Measurements from ENCODE around the gene CCDC183.
"Not testable (repeated sequence)": the region's sequence is repeated elsewhere in the genome, so short reads cannot be mapped to it uniquely, and the experiment has no call there.

The CCDC183 gene

DNA sequence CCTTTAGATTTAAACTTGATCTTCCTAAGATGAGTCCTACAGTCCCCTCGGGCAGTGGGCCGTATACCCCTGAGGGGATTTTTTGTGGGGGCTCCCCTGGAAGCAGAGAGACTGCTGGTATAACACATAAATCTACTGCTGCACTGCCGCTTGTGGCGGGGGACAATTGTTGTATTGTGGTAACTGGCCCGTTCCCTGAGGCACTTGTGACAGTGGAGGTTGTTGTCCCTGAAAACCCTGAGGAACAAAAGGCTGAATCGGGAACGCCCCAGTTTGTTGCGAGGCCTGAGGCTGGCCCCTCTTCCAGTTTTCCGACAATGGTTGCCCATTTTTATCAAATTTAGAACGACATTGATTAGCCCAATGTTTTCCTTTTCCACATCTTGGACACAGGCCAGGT, 9.7 kb upstream of the CCDC183 start:
- Histone ChIP-seq H3K4me3 (ENCODE audit: low read depth, low read length) (no peak overlapping the region), H3K9ac (ENCODE audit: low read depth, low read length) (no peak overlapping the region), H3K9me3 (ENCODE audit: control insufficient read depth, insufficient read depth, low read length) (no peaks in the 10 kb centered on the region), H3K36me3 (ENCODE audit: control insufficient read depth, insufficient read depth, low read length) (no peaks in the 10 kb centered on the region), H3K27ac (ENCODE audit: low read depth, low read length) (no peak overlapping the region), H3K4me1 (ENCODE audit: control insufficient read depth, insufficient read depth, low read length) (peaks cover 5% of the 10 kb centered on the region), H3K27me3 (ENCODE audit: control insufficient read depth, insufficient read depth, low read length) (no peaks in the 10 kb centered on the region)

DNA sequence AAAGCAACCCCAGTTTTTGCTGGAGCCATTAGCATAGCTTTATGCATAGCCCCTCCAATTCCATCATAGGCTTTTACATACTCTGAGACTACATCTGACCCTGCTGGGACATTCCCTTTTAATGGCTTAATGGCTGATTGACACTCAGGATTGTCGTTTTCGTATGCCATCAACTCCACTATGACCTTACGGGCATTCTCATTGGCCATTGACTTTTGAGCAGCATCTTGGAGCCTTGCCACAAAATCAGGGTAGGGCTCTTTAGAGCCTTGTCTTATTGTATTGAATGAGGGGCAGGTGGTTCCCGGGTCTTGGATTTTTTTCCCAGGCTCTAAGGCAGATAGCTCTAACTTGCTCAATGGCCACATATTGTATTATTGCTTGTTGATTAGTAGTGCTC, 9.2 kb upstream of the CCDC183 start:
- not testable (repeated sequence) for H3K4me1 ChIP-seq (ENCODE audit: control insufficient read depth, insufficient read depth, low read length); H3K27ac ChIP-seq (ENCODE audit: low read depth, low read length); H3K27me3 ChIP-seq (ENCODE audit: control insufficient read depth, insufficient read depth, low read length); H3K9me3 ChIP-seq (ENCODE audit: control insufficient read depth, insufficient read depth, low read length); H3K4me3 ChIP-seq (ENCODE audit: low read depth, low read length); H3K36me3 ChIP-seq (ENCODE audit: control insufficient read depth, insufficient read depth, low read length); H3K9ac ChIP-seq (ENCODE audit: low read depth, low read length)

DNA sequence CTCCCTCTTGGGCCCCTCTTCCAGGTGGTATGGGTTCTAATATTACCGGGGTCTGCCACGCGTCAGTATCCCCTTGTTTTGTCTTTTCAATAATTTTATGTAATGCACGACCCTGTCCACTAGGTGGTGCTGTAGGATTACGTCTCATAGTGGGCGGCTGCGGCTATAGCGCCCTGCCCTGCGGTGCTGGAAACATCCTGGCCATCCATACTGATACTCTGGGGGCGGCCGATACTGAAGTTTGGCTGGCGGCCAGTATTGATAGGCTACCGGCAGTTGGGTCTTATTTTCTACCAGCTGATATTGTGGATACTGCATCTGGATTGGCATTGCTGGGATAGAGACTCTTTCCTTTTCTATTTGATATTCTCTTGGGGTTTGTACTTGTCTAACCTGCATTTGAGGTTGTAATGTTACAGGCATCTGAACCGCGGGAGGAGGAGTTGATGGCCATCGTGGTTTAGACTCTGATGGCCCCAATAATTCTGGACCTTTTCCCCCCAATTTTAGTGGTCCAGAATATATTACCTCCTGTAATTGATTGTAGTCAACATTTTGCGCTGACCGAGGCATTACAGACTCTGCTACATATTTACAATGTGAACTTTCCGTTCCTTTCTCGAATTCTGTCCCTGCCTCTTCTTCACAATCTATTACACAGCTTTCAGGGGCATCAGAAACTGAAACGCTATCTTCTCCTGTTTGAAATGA, 8.3 kb upstream of the CCDC183 start:
- H3K36me3 ChIP-seq (ENCODE audit: control insufficient read depth, insufficient read depth, low read length): peaks cover 4% of the 10 kb centered on the region; the same call in 1 of the 2 replicates
- H3K27ac ChIP-seq (ENCODE audit: low read depth, low read length): peak overlapping the region; percentile 84
- H3K9ac ChIP-seq (ENCODE audit: low read depth, low read length): no peak overlapping the region
- no peak overlapping the region for H3K4me3 ChIP-seq (ENCODE audit: low read depth, low read length)
- no peaks in the 10 kb centered on the region for H3K9me3 ChIP-seq (ENCODE audit: control insufficient read depth, insufficient read depth, low read length)
- no peaks in the 10 kb centered on the region for H3K27me3 ChIP-seq (ENCODE audit: control insufficient read depth, insufficient read depth, low read length)
- H3K4me1 ChIP-seq (ENCODE audit: control insufficient read depth, insufficient read depth, low read length): peaks cover 5% of the 10 kb centered on the region

DNA sequence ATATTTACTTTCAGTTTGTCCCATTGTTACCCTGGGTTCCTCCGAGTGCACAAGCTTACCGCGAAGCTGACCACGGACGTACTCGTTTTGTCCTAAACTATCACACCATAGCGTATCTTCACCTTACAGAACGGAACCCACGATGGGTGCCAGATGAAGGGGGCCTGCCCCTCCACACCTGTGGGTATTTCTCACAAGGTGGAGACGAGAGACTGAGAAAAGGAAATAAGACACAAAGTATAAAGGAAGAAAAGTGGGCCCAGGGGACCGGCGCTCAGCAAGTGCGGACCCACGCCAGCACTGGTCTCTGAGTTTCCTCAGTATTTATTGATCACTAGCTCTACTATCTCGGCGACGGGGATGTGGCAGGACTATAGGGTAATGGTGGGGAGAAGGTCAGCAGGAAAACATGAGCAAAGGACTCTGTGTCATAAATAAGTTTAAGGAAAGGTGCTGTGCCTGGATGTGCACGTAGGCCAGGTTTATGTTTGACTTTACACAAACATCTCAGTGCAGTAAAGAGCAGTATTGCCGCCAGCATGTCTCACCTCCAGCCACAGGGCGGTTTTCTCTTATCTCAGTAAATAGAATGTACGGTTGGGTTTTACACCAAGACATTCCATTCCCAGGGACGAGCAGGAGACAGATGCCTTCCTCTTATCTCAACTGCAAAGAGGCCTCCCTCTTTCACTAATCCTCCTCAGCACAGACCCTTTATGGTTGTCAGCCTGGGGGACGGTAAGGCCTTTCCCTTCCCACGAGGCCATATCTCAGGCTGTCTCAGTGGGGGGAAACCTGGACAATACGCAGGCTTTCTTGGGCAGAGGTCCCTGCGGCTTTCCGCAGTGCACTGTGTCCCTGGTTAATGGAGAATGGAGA, 7.3 kb upstream of the CCDC183 start:
- H3K4me1 ChIP-seq (ENCODE audit: control insufficient read depth, insufficient read depth, low read length); H3K9ac ChIP-seq (ENCODE audit: low read depth, low read length); H3K4me3 ChIP-seq (ENCODE audit: low read depth, low read length); H3K27me3 ChIP-seq (ENCODE audit: control insufficient read depth, insufficient read depth, low read length); H3K9me3 ChIP-seq (ENCODE audit: control insufficient read depth, insufficient read depth, low read length): not testable (repeated sequence)
- peaks cover 14% of the 10 kb centered on the region; the same call in 1 of the 2 replicates for H3K36me3 ChIP-seq (ENCODE audit: control insufficient read depth, insufficient read depth, low read length)
- peak overlapping the region; percentile 88 for H3K27ac ChIP-seq (ENCODE audit: low read depth, low read length)

DNA sequence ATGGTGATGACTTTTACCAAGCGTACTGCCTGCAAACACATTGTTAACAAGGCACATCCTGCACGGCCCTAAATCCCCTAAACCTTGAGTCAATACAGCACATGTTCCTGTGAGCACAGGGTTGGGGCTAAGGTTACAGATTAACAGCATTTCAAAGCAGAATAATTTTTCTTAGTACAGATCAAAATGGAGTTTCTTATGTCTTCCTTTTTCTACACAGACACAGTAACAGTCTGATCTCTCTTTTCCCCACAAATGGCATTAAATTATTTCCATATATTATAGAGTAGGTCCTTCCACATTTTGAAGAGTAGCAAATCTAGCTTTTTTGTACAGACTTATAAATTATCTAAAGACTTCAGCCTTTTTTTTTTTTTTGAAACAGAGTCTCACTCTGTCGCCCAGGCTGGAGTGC, 6.6 kb upstream of the CCDC183 start:
- peaks cover 5% of the 10 kb centered on the region for H3K4me1 ChIP-seq (ENCODE audit: control insufficient read depth, insufficient read depth, low read length)
- H3K4me3 ChIP-seq (ENCODE audit: low read depth, low read length): no peak overlapping the region
- peaks cover 14% of the 10 kb centered on the region; the same call in 1 of the 2 replicates for H3K36me3 ChIP-seq (ENCODE audit: control insufficient read depth, insufficient read depth, low read length)
- H3K9ac ChIP-seq (ENCODE audit: low read depth, low read length): no peak overlapping the region
- no peaks in the 10 kb centered on the region for H3K27me3 ChIP-seq (ENCODE audit: control insufficient read depth, insufficient read depth, low read length)
- peak overlapping the region; percentile 88 for H3K27ac ChIP-seq (ENCODE audit: low read depth, low read length)
- H3K9me3 ChIP-seq (ENCODE audit: control insufficient read depth, insufficient read depth, low read length): no peaks in the 10 kb centered on the region

DNA sequence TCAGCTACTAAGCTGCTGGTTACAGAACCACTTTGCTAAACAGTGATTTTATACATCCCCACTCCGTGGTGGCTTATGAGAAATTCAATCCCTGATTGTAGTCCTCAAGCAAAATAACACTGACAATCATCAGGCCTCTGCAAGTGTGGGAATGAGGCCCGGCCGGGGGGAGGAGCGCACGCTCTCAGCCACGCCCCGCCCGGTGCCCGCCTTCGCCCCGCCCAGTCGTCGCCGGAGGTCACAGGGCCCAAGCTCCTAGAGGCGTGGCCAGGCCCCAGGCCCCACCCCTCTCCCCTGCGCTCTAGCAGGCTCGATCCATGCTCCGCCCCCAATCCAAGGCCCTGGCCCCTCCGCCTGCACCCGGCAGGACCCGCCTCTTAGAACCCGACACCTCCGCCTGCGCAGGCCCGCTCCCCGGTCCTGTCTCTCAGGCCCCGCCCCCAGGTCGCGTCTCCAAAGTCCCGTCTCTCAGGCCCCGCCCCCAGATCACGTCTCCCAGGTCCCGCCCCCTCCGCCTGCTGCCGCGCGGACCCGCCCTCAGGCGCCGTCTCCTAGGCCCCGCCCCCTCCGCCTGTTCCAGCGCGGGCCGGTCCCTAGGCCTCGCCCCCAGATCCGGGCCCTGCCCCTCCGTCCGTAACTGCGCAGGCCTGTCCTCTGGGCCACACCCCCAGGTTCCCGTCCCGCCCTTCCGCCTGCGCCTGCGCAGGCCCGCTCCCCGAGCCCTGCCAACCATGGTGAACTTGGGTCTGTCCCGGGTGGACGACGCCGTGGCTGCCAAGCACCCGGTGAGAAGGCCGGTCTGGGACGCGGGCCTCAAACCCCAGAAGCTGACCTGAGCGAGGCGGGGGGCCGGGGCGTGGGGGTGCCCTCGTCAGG, 5.3 kb upstream of the CCDC183 start, which contains the start of gene TMEM141:
Gene TMEM141 (plus strand): TSS at position 705 of the 876 bp plus-strand sequence. CDS start 27 bp downstream, at position 732.
- H3K4me1 ChIP-seq (ENCODE audit: control insufficient read depth, insufficient read depth, low read length): peaks cover 5% of the 10 kb centered on the region
- H3K4me3 ChIP-seq (ENCODE audit: low read depth, low read length): peak within 1 kb of the TSS; percentile 84
- H3K27ac ChIP-seq (ENCODE audit: low read depth, low read length): peak within 1 kb of the TSS; percentile 88
- no peaks in the 10 kb centered on the region for H3K9me3 ChIP-seq (ENCODE audit: control insufficient read depth, insufficient read depth, low read length)
- H3K9ac ChIP-seq (ENCODE audit: low read depth, low read length): peak within 1 kb of the TSS; percentile 50; the same call in 1 of the 2 replicates
- no peaks in the 10 kb centered on the region for H3K27me3 ChIP-seq (ENCODE audit: control insufficient read depth, insufficient read depth, low read length)
- peaks cover 14% of the 10 kb centered on the region; the same call in 1 of the 2 replicates for H3K36me3 ChIP-seq (ENCODE audit: control insufficient read depth, insufficient read depth, low read length)

DNA sequence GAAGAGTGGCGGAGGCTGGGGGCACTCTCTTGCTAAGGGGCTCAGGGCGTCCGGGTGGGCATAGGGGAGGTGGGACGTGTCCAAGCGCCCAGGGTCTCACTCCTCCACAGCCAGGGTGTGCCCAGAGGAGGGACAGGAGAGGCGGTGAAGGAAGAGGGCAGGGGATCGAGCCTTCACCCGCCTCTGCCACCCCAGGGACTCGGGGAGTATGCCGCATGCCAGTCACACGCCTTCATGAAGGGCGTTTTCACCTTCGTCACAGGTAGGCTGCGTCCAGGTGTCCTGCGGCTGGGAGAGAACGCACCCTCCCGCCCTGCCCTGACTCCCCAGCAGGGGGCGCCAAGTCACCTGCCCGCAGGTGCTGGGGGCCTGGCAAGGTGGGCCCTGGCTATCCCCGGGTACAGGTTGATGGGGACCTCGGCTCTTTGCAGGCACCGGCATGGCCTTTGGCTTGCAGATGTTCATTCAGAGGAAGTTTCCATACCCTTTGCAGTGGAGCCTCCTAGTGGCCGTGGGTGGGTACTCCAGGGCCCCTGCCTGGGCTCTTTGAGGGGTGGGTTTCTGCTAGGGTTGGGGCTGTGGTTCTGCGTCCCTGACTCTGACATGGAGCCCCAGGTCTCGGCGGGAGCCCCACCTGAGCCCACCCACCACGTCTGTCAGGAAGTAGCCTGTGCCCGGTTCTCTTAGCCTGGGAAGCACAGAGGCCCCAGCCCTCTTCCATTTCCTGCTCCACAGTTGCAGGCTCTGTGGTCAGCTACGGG, 4.4 kb upstream of the CCDC183 start:
- Histone ChIP-seq H3K9me3 (ENCODE audit: control insufficient read depth, insufficient read depth, low read length) (no peaks in the 10 kb centered on the region), H3K4me3 (ENCODE audit: low read depth, low read length) (peak overlapping the region; percentile 84), H3K4me1 (ENCODE audit: control insufficient read depth, insufficient read depth, low read length) (peaks cover 5% of the 10 kb centered on the region), H3K9ac (ENCODE audit: low read depth, low read length) (peak overlapping the region; percentile 50; the same call in 1 of the 2 replicates), H3K36me3 (ENCODE audit: control insufficient read depth, insufficient read depth, low read length) (peaks cover 14% of the 10 kb centered on the region; the same call in 1 of the 2 replicates), H3K27me3 (ENCODE audit: control insufficient read depth, insufficient read depth, low read length) (no peaks in the 10 kb centered on the region), H3K27ac (ENCODE audit: low read depth, low read length) (peak overlapping the region; percentile 78)

DNA sequence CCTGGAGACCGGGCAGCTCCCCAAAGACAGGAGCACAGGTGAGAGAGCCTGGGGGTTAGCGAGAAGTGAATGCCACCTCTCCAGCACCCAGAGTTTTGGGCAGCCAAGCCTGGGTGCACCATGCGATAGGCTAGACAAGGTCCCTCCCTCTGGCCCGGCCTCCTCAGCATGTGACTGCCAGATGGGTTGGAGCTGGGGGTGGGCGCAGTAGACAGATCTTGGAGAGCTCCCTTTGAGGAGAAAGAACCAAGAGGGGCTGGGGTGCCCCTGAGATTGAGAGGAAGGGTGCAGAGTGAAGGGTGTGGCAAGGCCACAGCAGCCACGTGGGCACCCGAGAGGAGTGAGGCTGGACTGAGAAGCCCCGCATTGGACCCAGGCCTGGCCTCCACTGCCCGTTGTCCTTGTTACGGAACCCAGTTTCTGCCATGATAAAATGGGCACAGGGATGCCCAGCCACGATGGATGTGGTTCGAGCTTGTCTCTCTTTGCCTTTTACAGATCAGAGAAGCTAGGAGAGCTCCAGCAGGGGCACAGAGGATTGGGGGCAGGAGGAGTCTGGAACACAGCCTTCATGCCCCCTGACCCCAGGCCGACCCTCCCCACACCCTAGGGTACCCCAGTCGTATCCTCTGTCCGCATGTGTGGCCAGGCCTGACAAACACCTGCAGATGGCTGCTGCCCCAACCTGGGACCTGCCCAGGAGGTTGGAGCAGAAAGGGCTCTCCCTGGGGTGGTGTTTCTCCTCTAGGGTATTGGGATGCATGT, 3.6 kb upstream of the CCDC183 start:
- Histone ChIP-seq H3K9me3 (ENCODE audit: control insufficient read depth, insufficient read depth, low read length) (no peaks in the 10 kb centered on the region), H3K27ac (ENCODE audit: low read depth, low read length) (peak overlapping the region; percentile 39), H3K9ac (ENCODE audit: low read depth, low read length) (no peak overlapping the region), H3K4me3 (ENCODE audit: low read depth, low read length) (peak overlapping the region; percentile 84; the same call in 1 of the 2 replicates), H3K4me1 (ENCODE audit: control insufficient read depth, insufficient read depth, low read length) (peaks cover 5% of the 10 kb centered on the region), H3K27me3 (ENCODE audit: control insufficient read depth, insufficient read depth, low read length) (no peaks in the 10 kb centered on the region), H3K36me3 (ENCODE audit: control insufficient read depth, insufficient read depth, low read length) (peaks cover 14% of the 10 kb centered on the region; the same call in 1 of the 2 replicates)

DNA sequence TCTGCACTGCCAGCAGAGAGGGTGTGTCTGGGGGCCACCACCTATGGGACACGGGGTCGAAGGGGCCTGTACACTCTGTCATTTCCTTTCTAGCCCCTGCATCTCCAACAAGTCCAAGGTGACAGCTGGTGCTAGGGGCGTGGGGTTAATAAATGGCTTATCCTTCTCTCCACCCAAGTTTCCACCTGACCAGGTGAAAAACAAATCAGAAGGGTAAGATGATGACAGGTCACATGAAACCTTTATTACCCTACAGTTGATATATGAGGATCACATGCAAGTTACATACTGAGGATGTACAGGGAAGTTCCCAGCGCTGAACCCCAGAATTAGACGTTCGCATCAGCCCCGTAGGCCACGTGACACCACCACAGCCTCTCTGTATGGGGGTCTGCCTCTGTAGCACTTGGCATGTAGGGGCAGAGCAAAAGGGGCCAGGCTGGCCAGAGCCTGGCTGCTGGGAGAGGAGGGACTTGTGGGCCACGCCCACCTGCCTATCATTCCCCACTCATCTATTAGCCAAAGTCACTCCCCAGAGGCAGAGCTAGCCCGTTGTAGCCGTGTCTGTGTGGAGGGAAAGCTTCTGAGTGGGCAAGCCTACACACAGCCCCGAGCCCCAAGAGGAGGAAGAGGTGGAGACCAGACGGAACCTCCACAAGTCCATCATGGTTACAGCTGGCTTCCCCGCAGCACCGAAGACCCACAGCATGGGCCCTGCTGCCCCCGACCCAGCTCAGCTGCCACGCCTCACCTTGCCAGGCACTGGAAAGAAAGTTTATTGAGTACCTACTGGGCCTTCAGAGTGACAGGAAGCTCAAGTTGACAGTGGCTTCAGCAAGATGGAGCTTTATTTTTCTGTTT, 2.8 kb upstream of the CCDC183 start:
- H3K27me3 ChIP-seq (ENCODE audit: control insufficient read depth, insufficient read depth, low read length): no peaks in the 10 kb centered on the region
- H3K9ac ChIP-seq (ENCODE audit: low read depth, low read length): no peak overlapping the region
- H3K4me3 ChIP-seq (ENCODE audit: low read depth, low read length): no peak overlapping the region
- H3K27ac ChIP-seq (ENCODE audit: low read depth, low read length): no peak overlapping the region
- H3K36me3 ChIP-seq (ENCODE audit: control insufficient read depth, insufficient read depth, low read length): peaks cover 14% of the 10 kb centered on the region; the same call in 1 of the 2 replicates
- H3K4me1 ChIP-seq (ENCODE audit: control insufficient read depth, insufficient read depth, low read length): peaks cover 5% of the 10 kb centered on the region
- no peaks in the 10 kb centered on the region for H3K9me3 ChIP-seq (ENCODE audit: control insufficient read depth, insufficient read depth, low read length)

Data from HUES48 (cell line).